GM21447 (cell line): Measurements from ENCODE around the gene C1orf174.
A peak's percentile ranks its signal among the peaks of the same experiment; 100 is the strongest.

ENCODE experiments used
- ATAC-seq: cut with Tn5 transposase; IDR thresholded peaks from one replicate; pipeline ENCODE4 v1.9.1; 2021; ENCODE audit not compliant: unreplicated experiment

C1orf174 gene

GRCh38 chr1:3876716-3877115 is 23.4 kb downstream of the C1orf174 start:
- no peak for ATAC-seq

GRCh38 chr1:3874736-3875135 is 25.3 kb downstream of the C1orf174 start:
- no peak for ATAC-seq

DNA sequence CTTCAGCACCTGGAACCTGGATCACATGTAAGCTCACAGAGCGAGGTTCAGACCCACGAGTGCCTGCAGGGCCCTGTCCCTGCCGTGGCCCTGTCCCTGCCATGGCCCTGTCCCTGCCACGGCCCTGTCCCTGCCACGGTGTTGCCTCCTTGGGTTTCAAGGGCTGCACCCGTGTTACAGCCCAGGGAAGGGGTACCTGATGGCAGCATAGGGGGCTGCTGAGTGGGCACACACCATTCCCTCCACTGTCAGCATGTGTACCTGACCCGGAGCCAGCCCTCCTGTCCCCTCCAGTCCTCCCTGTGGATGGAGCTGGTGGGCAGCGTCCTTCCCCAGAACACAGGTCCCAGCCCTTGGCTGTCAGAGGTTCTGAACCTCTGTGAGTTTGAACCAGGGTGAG is 27.5 kb downstream of the C1orf174 start:
- no peak for ATAC-seq

DNA sequence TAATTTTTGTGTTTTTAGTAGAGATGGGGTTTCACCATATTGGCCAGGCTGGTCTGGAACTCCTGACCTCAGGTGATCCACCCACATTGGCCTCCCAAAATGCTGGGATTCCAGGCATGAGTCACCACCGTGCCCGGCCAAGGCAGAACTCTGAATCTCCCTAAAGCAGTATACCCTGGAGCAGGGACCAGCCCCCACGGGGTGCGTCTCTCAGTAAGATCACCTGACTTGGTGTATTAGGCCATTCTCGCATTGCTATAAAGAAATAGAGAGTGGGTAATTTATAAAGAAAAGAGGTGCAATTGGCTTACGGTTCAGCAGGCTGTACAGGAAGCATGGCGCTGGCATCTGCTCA is 28.6 kb downstream of the C1orf174 start:
- ATAC-seq, result no peak

GRCh38 chr1:3869751-3870301 is 30.2 kb downstream of the C1orf174 start:
- ATAC-seq, result no peak

DNA sequence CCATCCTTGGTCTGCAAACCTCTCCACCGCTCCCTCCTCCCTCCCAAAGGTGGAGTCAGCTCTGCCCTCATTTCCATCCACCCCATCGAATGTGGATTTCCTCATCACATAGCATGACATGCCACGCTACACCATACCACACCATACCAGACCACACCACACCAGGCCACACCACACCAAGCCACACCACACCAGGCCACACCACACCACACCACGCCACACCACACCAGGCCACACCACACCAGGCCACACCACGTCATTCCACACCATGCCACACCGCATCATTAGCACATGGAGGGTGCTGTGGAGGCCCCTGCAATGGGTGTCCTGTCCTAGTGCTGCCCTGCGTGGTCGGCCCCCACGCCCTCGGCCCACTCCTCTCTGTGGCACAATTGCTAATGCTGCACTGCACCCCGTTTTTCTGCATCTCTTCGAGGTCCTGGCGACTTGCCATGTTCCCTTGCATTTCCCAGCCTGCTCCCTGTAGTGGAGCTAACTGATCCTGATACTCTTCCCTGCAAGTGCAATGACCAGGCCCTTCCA is 31.5 kb downstream of the C1orf174 start:
- no peak for ATAC-seq

GRCh38 chr1:3865606-3866160 is 34.4 kb downstream of the C1orf174 start:
- no peak for ATAC-seq

DNA sequence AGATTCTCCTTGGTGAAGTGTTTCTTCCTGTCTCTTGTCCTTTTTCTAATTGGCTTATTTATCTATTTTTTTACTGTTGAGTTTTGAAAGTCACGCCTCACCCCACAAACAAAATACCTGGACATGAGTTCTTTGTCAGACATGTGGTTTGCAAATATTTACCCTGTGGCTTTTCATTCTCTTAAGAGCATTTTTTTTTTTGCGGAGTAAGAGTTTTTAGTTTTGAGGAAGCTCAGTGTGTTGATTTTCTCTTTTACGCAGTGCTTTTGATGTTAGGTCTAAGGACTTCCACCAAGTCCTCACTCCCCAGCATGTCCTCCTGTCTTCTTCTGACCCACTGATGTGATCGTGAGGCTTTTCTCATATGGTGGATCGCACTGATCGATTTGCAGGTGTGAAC is 35.2 kb downstream of the C1orf174 start:
- no peak for ATAC-seq

- no peak for ATAC-seq
Measured at GRCh38 chr1:3863231-3863935, 36.7 kb downstream of the C1orf174 start.

DNA sequence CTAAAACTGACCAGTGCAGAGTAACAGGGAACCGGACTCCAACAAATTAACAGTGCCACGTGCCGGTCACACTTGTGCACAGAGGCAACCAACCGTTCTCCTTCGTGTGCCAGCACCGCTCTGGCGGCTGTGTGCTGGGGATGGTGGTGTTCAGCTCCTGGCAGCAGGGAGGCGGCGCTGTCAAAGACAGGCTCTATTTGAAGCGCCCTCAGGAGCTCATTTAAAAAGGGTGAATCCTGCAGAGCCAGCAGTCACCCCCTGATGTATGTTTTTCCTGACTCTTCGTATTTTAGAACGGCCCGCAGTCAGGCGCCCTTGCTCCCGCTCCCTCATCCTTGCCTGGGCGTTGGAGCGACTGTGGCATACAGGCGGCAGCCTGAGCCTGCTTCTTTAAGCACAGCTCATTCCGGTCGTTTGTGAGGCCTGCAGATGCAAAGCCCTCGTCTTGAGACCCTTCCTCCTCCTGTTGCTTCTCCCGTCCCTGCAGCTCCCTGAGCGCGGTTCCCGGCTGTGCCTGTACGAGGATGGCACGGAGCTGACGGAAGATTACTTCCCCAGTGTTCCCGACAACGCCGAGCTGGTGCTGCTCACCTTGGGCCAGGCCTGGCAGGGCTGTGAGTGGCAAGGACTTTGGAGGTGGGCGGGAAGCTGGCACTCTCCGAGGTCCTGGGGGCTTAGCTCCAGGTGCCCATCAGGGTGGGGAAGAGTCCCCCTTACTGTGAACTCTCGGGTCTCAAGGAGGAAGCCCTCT is 41.7 kb downstream of the C1orf174 start:
- ATAC-seq, result no peak

- no peak for ATAC-seq
Measured at GRCh38 chr1:3857791-3858129, 42.3 kb downstream of the C1orf174 start.

GRCh38 chr1:3856923-3857790 is 42.9 kb downstream of the C1orf174 start, which contains the start of the genes CEP104 and DFFB:
Gene CEP104 (minus strand): TSS chr1:3857211. CDS start chr1:3852407, 4,804 bp downstream.
Gene DFFB (plus strand): TSS chr1:3857476. CDS start chr1:3857604, 128 bp downstream.
- peak; percentile 95 for ATAC-seq

DNA sequence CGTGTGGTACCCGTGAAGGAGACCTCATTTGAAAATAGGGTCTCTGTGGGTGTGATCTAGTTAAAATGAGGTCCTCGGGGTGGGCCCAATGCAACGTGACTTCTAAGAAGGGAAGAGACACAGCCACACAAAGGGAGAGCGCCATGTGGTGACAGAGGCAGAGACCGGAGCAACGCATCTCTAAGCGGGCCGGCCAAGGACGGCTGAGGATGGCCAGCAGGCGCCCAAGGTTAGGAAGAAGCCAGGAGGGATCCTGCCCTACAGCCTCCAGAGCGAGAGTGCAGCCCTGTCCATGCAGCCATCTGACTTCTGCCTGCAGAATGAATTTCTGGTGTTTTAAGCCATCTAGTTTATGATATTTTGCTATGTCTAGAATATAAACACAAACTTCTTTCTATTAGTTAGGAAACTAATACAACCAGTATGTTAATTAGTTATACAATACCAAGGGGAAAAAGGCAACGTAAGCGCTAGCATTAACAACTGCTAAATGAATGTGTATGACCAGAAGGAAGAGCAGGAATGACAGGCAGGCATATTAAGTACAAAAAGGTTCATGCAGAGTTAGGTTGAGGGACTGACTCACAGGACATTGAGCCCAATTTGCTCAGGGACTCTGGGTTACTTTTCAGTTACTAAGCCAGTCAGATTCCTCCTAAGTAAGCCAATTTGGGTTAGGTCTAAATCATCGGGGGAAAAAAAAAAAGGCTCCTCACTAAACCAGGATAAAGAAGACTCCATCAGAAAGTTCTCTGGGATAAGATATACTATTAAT is 47.2 kb downstream of the C1orf174 start:
- no peak for ATAC-seq

DNA sequence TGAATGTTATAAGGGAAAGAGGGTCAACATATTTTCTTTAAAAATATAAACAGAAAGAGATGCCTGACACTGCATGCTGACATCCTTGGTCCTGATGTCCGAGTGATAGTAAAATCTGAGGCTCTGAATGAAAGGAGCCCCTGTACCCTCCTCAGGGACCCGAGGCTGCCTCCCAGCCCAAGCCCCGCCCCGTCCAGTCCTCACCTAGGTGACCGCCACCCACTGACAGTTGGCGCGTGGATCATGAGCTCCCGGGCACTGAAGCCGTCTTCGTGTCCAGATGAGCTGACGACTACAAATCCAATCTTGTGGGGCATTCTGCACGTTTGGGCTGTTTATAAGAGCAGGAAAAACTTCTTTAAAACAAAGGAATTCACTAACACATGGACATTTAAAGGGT is 48.0 kb downstream of the C1orf174 start:
- ATAC-seq, result no peak

GRCh38 chr1:3851292-3851691 is 48.8 kb downstream of the C1orf174 start:
- ATAC-seq, result no peak

- ATAC-seq, result no peak
Measured at GRCh38 chr1:3850857-3851256, 49.2 kb downstream of the C1orf174 start.

DNA sequence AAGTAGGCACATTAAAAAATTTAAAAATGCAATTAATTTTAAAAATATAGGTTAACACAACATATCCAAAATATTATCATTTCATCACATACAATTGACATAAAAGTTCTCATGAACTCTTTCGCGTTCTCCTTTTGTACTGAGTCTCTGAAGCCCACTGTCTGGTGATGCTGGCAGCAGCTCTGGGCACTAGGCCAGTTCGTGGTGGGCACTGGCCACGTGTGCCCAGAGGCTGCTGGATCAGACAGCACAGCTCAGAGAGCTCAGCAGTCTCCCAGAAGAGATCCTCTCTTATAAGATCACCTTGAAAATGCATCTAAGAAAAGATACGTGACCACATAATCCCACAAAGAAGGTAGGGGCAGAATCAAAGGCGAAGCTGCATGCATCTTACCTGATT is 53.0 kb downstream of the C1orf174 start:
- no peak for ATAC-seq

DNA sequence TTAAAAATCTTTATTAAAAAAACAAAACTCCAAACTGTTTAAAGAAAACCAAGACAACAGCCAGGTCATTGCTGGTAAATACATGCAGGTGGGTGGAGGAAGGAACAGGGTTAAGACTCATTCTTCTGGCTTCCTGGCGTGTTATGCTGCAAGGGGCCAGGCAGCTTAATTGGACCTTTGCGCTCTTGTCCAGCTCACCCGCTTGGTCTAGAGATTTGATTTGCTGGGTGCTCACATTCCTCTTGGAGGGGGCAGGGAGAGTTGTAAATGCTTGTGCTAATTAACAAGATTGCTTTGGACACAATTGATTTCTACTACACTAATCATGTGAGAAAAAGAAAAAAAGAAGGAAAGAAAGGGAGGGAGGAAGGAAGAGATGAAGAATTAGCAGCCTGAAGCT is 53.5 kb downstream of the C1orf174 start:
- ATAC-seq, result no peak

- no peak for ATAC-seq
Measured at GRCh38 chr1:3842912-3843311, 57.2 kb downstream of the C1orf174 start.

DNA sequence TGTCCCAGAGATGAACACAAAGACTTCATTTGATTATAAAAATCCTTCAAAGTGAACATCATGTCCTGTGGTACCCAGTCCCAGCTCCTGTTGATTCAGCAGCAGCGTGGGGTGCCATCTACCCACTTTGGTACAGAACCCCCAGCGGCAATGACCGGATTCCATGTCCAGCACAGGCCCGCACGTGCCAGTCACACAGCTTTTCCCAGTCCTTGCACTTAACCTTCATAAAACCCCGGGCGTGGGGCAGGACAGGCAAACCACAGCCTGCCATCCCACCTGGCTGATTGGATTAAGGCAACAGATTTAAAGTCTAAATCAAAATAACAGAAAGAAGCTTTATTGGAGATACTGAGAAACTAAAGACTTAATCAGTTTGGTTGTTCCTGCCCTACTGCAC is 58.6 kb downstream of the C1orf174 start:
- ATAC-seq, result no peak
